ENCODE data around the gene OR6B3. TPM values are rescaled to one million over a fixed set of nuclear protein-coding genes. Genes with fewer than 3 reads are reported as not detected.

Gene OR6B3
- total RNA-seq, 1 donor from 2014 or later, result not detected

- DNase-seq (ENCODE audit: low spot score in 2 of 2), result no peak
- Histone ChIP-seq H3K27me3 (no peaks in the 10 kb centered on the region), H3K36me3 (no peaks in the 10 kb centered on the region), H3K4me3 (no peak overlapping the region), H3K4me1 (no peaks in the 10 kb centered on the region), H3K9me3 (peaks cover 7 to 19% of the 10 kb centered on the region in 2 donors), H3K27ac (no peak overlapping the region)
- no peak for TF ChIP-seq CTCF (IDR thresholded peaks at IDR 0.05)
- intact Hi-C loops (cut with DNase I), result no loop called here
Measured at GRCh38 chr2:240078631-240079030, 25.3 kb upstream of the OR6B3 start.

- intact Hi-C loops (cut with DNase I), result no loop called here
- no peak for TF ChIP-seq CTCF (IDR thresholded peaks at IDR 0.05)
Measured at GRCh38 chr2:240077442-240077841, 24.1 kb upstream of the OR6B3 start.

GRCh38 chr2:240074545-240074944 is 21.2 kb upstream of the OR6B3 start:
- DNase-seq (ENCODE audit: low spot score in 2 of 2), result no peak
- H3K4me1 ChIP-seq, result no peaks in the 10 kb centered on the region
- H3K27me3 ChIP-seq, result no peaks in the 10 kb centered on the region
- H3K36me3 ChIP-seq, result no peaks in the 10 kb centered on the region
- peaks cover 7 to 19% of the 10 kb centered on the region in 2 donors for H3K9me3 ChIP-seq
- no peak for TF ChIP-seq CTCF (IDR thresholded peaks at IDR 0.05)
- no peak overlapping the region for H3K27ac ChIP-seq
- H3K4me3 ChIP-seq, result no peak overlapping the region
- intact Hi-C loops (cut with DNase I), result no loop called here

More at GRCh38 chr2:240077442-240077841, 24.1 kb upstream of the OR6B3 start:
- peaks cover 7 to 19% of the 10 kb centered on the region in 2 donors for H3K9me3 ChIP-seq
- H3K4me1 ChIP-seq, result no peaks in the 10 kb centered on the region
- H3K36me3 ChIP-seq, result no peaks in the 10 kb centered on the region
- no peak for DNase-seq (ENCODE audit: low spot score in 2 of 2)
- no peak overlapping the region for H3K4me3 ChIP-seq
- no peaks in the 10 kb centered on the region for H3K27me3 ChIP-seq
- no peak overlapping the region for H3K27ac ChIP-seq

GRCh38 chr2:240070907-240071306 is 17.6 kb upstream of the OR6B3 start:
- H3K4me3 ChIP-seq, result no peak overlapping the region
- H3K27me3 ChIP-seq, result no peaks in the 10 kb centered on the region
- no peaks in the 10 kb centered on the region for H3K36me3 ChIP-seq
- intact Hi-C loops (cut with DNase I), result no loop called here
- DNase-seq (ENCODE audit: low spot score in 2 of 2), result no peak
- no peaks in the 10 kb centered on the region for H3K4me1 ChIP-seq
- H3K27ac ChIP-seq, result no peak overlapping the region
- H3K9me3 ChIP-seq, result no peaks in the 10 kb centered on the region
- no peak for TF ChIP-seq CTCF (IDR thresholded peaks at IDR 0.05)

GRCh38 chr2:240069829-240070228 is 16.5 kb upstream of the OR6B3 start:
- Histone ChIP-seq H3K27ac (no peak overlapping the region), H3K4me1 (no peaks in the 10 kb centered on the region), H3K27me3 (no peaks in the 10 kb centered on the region), H3K4me3 (no peak overlapping the region), H3K36me3 (no peaks in the 10 kb centered on the region), H3K9me3 (no peaks in the 10 kb centered on the region)
- intact Hi-C loops (cut with DNase I), result no loop called here
- no peak for DNase-seq (ENCODE audit: low spot score in 2 of 2)
- TF ChIP-seq CTCF (IDR thresholded peaks at IDR 0.05), result no peak

- Histone ChIP-seq H3K9me3 (no peaks in the 10 kb centered on the region), H3K27me3 (no peaks in the 10 kb centered on the region), H3K4me3 (no peak overlapping the region), H3K36me3 (no peaks in the 10 kb centered on the region), H3K4me1 (no peaks in the 10 kb centered on the region), H3K27ac (no peak overlapping the region)
- no peak for DNase-seq (ENCODE audit: low spot score in 2 of 2)
- no peak for TF ChIP-seq CTCF (IDR thresholded peaks at IDR 0.05)
- intact Hi-C loops (cut with DNase I), result no loop called here
Measured at GRCh38 chr2:240068193-240068592, 14.9 kb upstream of the OR6B3 start.
